Stomach smooth muscle (tissue), 2 donors: ENCODE data around the gene C1orf174.

Source experiments
- H3K27ac ChIP-seq: one replicate; pipeline ENCODE4 v1.7.0; 2013; ENCODE audit warnings: mild to moderate bottlenecking, low read length, inconsistent platforms
- H3K27me3 ChIP-seq, 2 donors: one replicate each; pipeline ENCODE4 v1.7.0; 2013; ENCODE audit warnings: low read length in 2 of 2; ENCODE audit not compliant: insufficient read depth in 2 of 2, control insufficient read depth in 1 of 2
- H3K36me3 ChIP-seq, 2 donors: one replicate each; pipeline ENCODE4 v1.7.0; 2013; ENCODE audit warnings: low read length in 2 of 2; ENCODE audit not compliant: control insufficient read depth in 2 of 2, insufficient read depth in 2 of 2
- H3K4me1 ChIP-seq: one replicate; pipeline ENCODE4 v1.7.0; 2013; ENCODE audit warnings: low read length; ENCODE audit not compliant: control insufficient read depth, insufficient read depth
- H3K4me3 ChIP-seq, 2 donors: one replicate each; pipeline ENCODE4 v1.7.0; 2013; ENCODE audit warnings: low read length in 2 of 2
- H3K9ac ChIP-seq, 2 donors: one replicate each; pipeline ENCODE4 v1.7.0; 2013; ENCODE audit warnings: low read length in 2 of 2, mild to moderate bottlenecking in 1 of 2
- H3K9me3 ChIP-seq, 2 donors: one replicate each; pipeline ENCODE4 v1.7.0; 2013; ENCODE audit warnings: low read length in 2 of 2; ENCODE audit not compliant: control insufficient read depth in 2 of 2
- donor health status: healthy.
- donor health status: Pancreatic carcinoma.

C1orf174 gene

DNA sequence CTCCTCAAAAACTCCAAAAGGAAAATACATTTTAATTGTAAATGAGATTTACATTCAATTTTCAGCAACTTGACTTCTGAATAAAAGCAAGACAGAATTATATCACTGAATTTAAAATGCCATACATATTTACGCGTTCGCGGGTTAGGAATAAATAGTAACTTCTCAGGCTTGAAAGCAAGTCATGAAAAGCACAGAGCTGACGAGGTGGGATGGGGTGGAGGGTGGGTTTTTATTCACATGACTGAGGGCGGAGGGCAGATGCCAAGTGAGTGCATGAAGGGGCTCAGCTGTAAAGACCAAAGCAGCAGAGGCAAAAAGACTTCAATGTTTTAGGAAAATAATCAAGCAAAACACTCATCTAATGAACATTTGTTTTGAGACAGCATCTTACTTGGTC is 48.8 kb downstream of the C1orf174 start:
- Histone ChIP-seq H3K4me3 (no peak overlapping the region), H3K27me3 (no peaks in the 10 kb centered on the region), H3K36me3 (peaks cover 19 to 34% of the 10 kb centered on the region in 2 donors), H3K27ac (no peak overlapping the region), H3K4me1 (peaks cover 8% of the 10 kb centered on the region), H3K9me3 (no peaks in the 10 kb centered on the region), H3K9ac (no peak overlapping the region)

- Histone ChIP-seq H3K27me3 (no peaks in the 10 kb centered on the region), H3K27ac (no peak overlapping the region), H3K9ac (no peak overlapping the region), H3K9me3 (no peaks in the 10 kb centered on the region), H3K36me3 (peaks cover 19 to 34% of the 10 kb centered on the region in 2 donors), H3K4me3 (no peak overlapping the region), H3K4me1 (peaks cover 6% of the 10 kb centered on the region)
These were observed 49.2 kb downstream of the C1orf174 start for GRCh38 chr1:3850857-3851256.

DNA sequence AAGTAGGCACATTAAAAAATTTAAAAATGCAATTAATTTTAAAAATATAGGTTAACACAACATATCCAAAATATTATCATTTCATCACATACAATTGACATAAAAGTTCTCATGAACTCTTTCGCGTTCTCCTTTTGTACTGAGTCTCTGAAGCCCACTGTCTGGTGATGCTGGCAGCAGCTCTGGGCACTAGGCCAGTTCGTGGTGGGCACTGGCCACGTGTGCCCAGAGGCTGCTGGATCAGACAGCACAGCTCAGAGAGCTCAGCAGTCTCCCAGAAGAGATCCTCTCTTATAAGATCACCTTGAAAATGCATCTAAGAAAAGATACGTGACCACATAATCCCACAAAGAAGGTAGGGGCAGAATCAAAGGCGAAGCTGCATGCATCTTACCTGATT is 53.0 kb downstream of the C1orf174 start:
- H3K36me3 ChIP-seq: peaks cover 27 to 39% of the 10 kb centered on the region in 2 donors
- no peak overlapping the region for H3K27ac ChIP-seq
- H3K27me3 ChIP-seq: no peaks in the 10 kb centered on the region
- no peaks in the 10 kb centered on the region for H3K4me1 ChIP-seq
- H3K9me3 ChIP-seq: no peaks in the 10 kb centered on the region
- H3K4me3 ChIP-seq: no peak overlapping the region
- no peak overlapping the region for H3K9ac ChIP-seq

- peaks cover 26 to 38% of the 10 kb centered on the region in 2 donors for H3K36me3 ChIP-seq
- H3K9ac ChIP-seq: no peak overlapping the region
- H3K4me3 ChIP-seq: no peak overlapping the region
- H3K27ac ChIP-seq: no peak overlapping the region
- no peaks in the 10 kb centered on the region for H3K27me3 ChIP-seq
- H3K4me1 ChIP-seq: no peaks in the 10 kb centered on the region
- no peaks in the 10 kb centered on the region for H3K9me3 ChIP-seq
These were observed 53.5 kb downstream of the C1orf174 start for GRCh38 chr1:3846541-3846940.

DNA sequence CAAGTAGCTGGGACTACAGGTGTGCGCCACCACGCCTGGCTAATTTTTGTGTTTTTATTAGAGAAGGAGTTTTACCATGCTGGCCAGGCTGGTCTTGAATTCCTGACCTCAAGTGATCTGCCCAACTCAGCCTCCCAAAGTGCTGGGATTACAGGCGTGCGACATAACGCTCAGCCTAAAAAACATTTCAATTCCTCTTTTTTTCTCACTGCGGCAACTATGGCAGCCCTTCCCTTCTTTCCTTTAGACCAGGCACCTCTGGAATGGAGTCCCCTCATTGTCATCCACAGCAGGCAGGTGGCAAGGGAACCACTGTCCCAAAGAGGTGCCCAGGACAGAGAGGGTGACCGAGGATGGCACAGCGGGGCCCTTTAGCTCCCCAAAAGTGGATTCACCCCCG is 57.2 kb downstream of the C1orf174 start:
- no peak overlapping the region for H3K9ac ChIP-seq
- H3K9me3 ChIP-seq: peaks cover 0 to under 1% of the 10 kb centered on the region in 2 donors
- no peaks in the 10 kb centered on the region for H3K4me1 ChIP-seq
- H3K27me3 ChIP-seq: no peaks in the 10 kb centered on the region
- H3K4me3 ChIP-seq: no peak overlapping the region
- H3K36me3 ChIP-seq: peaks cover 36 to 40% of the 10 kb centered on the region in 2 donors
- H3K27ac ChIP-seq: no peak overlapping the region

GRCh38 chr1:3841491-3841890 is 58.6 kb downstream of the C1orf174 start:
- H3K4me1 ChIP-seq: no peaks in the 10 kb centered on the region
- peaks cover 43 to 45% of the 10 kb centered on the region in 2 donors for H3K36me3 ChIP-seq
- no peak overlapping the region for H3K9ac ChIP-seq
- no peak overlapping the region for H3K27ac ChIP-seq
- peaks cover 0 to 6% of the 10 kb centered on the region in 2 donors for H3K9me3 ChIP-seq
- no peak overlapping the region for H3K4me3 ChIP-seq
- no peaks in the 10 kb centered on the region for H3K27me3 ChIP-seq
